ENCODE data around the gene ABCD1.

ABCD1 gene

GRCh38 chrX:153692611-153693156 is 32.0 kb upstream of the ABCD1 start:
- no peak for TF ChIP-seq CTCF (IDR thresholded peaks at IDR 0.05)

GRCh38 chrX:153693216-153694086 is 31.2 kb upstream of the ABCD1 start:
- TF ChIP-seq CTCF (IDR thresholded peaks at IDR 0.05), result no peak

GRCh38 chrX:153694687-153695270 is 29.9 kb upstream of the ABCD1 start:
- no peak for TF ChIP-seq CTCF (IDR thresholded peaks at IDR 0.05)

- TF ChIP-seq CTCF (IDR thresholded peaks at IDR 0.05), result no peak
Measured at GRCh38 chrX:153696100-153696499, 28.6 kb upstream of the ABCD1 start.

- TF ChIP-seq CTCF (IDR thresholded peaks at IDR 0.05), result no peak
Measured at GRCh38 chrX:153697924-153698865, 26.5 kb upstream of the ABCD1 start.

GRCh38 chrX:153700376-153700945 is 24.2 kb upstream of the ABCD1 start:
- no peak for TF ChIP-seq CTCF (IDR thresholded peaks at IDR 0.05)

GRCh38 chrX:153700967-153701366 is 23.7 kb upstream of the ABCD1 start:
- no peak for TF ChIP-seq CTCF (IDR thresholded peaks at IDR 0.05)

Measured in LNCAP (cell line).